Esophagus squamous epithelium (tissue), 4 donors: ENCODE results near the gene B3GALNT2.

Experiments used
- CTCF ChIP-seq, 6 experiments: fragments of 450-650 bp in 4 of 6; fragments of 200-600 bp in 2 of 6; sonication (generic) in 2 of 6; IDR thresholded peaks; one replicate each; pipeline ENCODE4 v1.5.1; 2016 to 2019; ENCODE audit warnings: antibody characterized with exemption in 6 of 6, mild to moderate bottlenecking in 4 of 6, moderate library complexity in 4 of 6
- POLR2A ChIP-seq, 4 donors: fragments of 450-650 bp; IDR thresholded peaks; one replicate each; pipeline ENCODE4 v1.6.1; 2017; ENCODE audit warnings: antibody characterized with exemption in 4 of 4, mild to moderate bottlenecking in 4 of 4, moderate library complexity in 3 of 4

- TF ChIP-seq CTCF (IDR thresholded peaks at IDR 0.05) (no peak), POLR2A (IDR thresholded peaks at IDR 0.05) (no peak)
Observed at GRCh38 chr1:235448616-235449015, 55.6 kb downstream of the B3GALNT2 start.
